Ovary (tissue), 9 donors: ENCODE data around the gene TIRAP. TPM values are rescaled to one million over a fixed set of nuclear protein-coding genes. Genes with fewer than 3 reads are reported as not detected.

Source experiments
- DNase-seq, 5 donors: peaks; one replicate each; pipeline ENCODE4 v3.0.0-alpha.2; 2019 to 2020
- H3K27ac ChIP-seq, 2 donors: fragments of 200-600 bp; one replicate each; pipeline versions ENCODE4 v1.5.1 to v1.8.0; 2019 to 2022
- H3K27me3 ChIP-seq: fragments of 200-600 bp; one replicate; pipeline ENCODE4 v1.8.0; 2022
- H3K36me3 ChIP-seq: fragments of 200-600 bp; sonication (generic); one replicate; pipeline ENCODE4 v1.5.1; 2019
- H3K4me1 ChIP-seq: one replicate; pipeline ENCODE4 v1.8.1; 2013; ENCODE audit warnings: mild to moderate bottlenecking, moderate library complexity; ENCODE audit not compliant: insufficient read depth
- H3K4me3 ChIP-seq: fragments of 200-600 bp; sonication (generic); one replicate; pipeline ENCODE4 v1.5.1; 2017
- H3K9me3 ChIP-seq, 2 donors: fragments of 200-600 bp in 1 of 2; sonication (generic) in 1 of 2; one replicate each; pipeline versions ENCODE4 v1.5.1 to v1.8.1; 2013 to 2019; ENCODE audit warnings: mild to moderate bottlenecking in 1 of 2, moderate library complexity in 1 of 2
- EP300 ChIP-seq: sonication (generic); formaldehyde crosslinking; IDR thresholded peaks from one replicate; pipeline ENCODE4 v1.6.1; 2017; ENCODE audit warnings: antibody characterized with exemption
- POLR2A ChIP-seq: fragments of 450-650 bp; IDR thresholded peaks from one replicate; pipeline ENCODE4 v1.6.1; 2017; ENCODE audit warnings: antibody characterized with exemption, mild to moderate bottlenecking, moderate library complexity
- WGBS, 3 donors: extraction: QIAGEN DNeasy Blood & Tissue Kit in 1 of 3; methylation state at CpG; one replicate each; pipeline versions ENCODE4 v1.1.5 to v1.1.7; 2013 to 2017; 5-methylcytosine and 5-hydroxymethylcytosine counted together
- intact Hi-C, 4 donors: fragments of 100-400 bp; cut with DNase I; formaldehyde crosslinking; loops; one replicate each; pipeline versions ENCODE4 v1.11.0 to v1.15.1; 2022 to 2023
- polyA plus RNA-seq, 2 donors: library from polyadenylated mRNA; stranded (reverse); fragments of 200-250 nt in 1 of 2; fragments of 350-450 nt in 1 of 2; fragmentation: Illumina TruSeq in 1 of 2; extraction: RNeasy Lipid Tissue Mini Kit (QIAGEN cat#74804) in 1 of 2; gene quantifications; one replicate each; pipeline ENCODE4 v1.2.3, GENCODE V29; 2013 to 2014
- total RNA-seq, 7 donors: library from RNA; depleted of rRNA in 2 of 7; stranded (reverse); fragments of >200 nt in 2 of 7; fragmentation: NEBNext Ultra II Directional in 3 of 7; extraction: Animal tissue kit (Norgen Biotek cat#: 25700) in 3 of 7; gene quantifications; one replicate each; pipeline versions ENCODE4 v1.1.0 to v1.2.4, GENCODE V29; 2016 to 2023
- TF ChIP-seq, protein P1 (sequence below), 3 donors: fragments of 450-650 bp in 2 of 3; fragments of 200-600 bp in 1 of 3; IDR thresholded peaks; one replicate each; pipeline versions ENCODE4 v1.5.1 to v1.8.0; 2016 to 2022; ENCODE audit warnings: antibody characterized with exemption in 3 of 3, mild to moderate bottlenecking in 1 of 3
- donor health status: DM: no; HTN: no; CAD: no; lungs with moderate emphysema.
- donor health status: DM: no; HTN: no; CAD: no.
- donor health status: Bipolar disorder and iron deficiency.
- donor health status: DM: yes; HTN: yes; CAD: no.
- donor health status: DM: no; HTN: no; CAD: no.
- donor health status: DM: yes; HTN: yes; CAD: no.

TIRAP gene
- total and polyA plus RNA-seq, 9 donors, result 7.6 to 16.0 (median 14.5) TPM

DNA sequence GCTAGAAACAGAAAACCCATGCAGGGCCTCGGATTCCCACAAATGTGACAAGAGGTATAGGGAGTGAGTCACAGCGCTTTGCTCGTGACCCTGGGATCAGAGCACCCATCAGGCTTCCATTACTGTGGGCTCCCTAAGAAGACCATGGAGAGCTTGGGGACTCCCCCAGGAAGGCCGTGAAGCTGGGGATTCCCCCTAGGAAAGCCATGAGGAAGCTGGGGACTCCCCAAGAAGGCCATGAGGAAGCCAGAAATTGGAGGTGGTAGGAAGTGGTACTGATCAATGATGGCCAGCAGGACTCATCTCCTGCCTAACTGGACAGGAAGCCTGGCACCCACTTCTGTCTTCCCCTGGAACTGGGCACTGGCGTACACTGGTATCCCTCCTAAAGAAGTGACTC lies 10.8 kb downstream of the TIRAP start:
- H3K9me3 ChIP-seq, result no peaks in the 10 kb centered on the region
- intact Hi-C loops, result no loop called here
- no peaks in the 10 kb centered on the region for H3K4me1 ChIP-seq
- WGBS, 3 donors, result 77 to 93% (median 85%) methylated on average over 5 of the region's 5 CpGs
- no peaks in the 10 kb centered on the region for H3K27me3 ChIP-seq
- H3K4me3 ChIP-seq, result no peak overlapping the region
- DNase-seq, result no peak
- TF ChIP-seq, protein P1, sequence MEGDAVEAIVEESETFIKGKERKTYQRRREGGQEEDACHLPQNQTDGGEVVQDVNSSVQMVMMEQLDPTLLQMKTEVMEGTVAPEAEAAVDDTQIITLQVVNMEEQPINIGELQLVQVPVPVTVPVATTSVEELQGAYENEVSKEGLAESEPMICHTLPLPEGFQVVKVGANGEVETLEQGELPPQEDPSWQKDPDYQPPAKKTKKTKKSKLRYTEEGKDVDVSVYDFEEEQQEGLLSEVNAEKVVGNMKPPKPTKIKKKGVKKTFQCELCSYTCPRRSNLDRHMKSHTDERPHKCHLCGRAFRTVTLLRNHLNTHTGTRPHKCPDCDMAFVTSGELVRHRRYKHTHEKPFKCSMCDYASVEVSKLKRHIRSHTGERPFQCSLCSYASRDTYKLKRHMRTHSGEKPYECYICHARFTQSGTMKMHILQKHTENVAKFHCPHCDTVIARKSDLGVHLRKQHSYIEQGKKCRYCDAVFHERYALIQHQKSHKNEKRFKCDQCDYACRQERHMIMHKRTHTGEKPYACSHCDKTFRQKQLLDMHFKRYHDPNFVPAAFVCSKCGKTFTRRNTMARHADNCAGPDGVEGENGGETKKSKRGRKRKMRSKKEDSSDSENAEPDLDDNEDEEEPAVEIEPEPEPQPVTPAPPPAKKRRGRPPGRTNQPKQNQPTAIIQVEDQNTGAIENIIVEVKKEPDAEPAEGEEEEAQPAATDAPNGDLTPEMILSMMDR (IDR thresholded peaks at IDR 0.05), result no peak
- TF ChIP-seq POLR2A (no peak), EP300 (no peak)
- H3K36me3 ChIP-seq, result no peaks in the 10 kb centered on the region
- H3K27ac ChIP-seq, result peak overlapping the region in 1 of 2 donors; percentile 20

DNA sequence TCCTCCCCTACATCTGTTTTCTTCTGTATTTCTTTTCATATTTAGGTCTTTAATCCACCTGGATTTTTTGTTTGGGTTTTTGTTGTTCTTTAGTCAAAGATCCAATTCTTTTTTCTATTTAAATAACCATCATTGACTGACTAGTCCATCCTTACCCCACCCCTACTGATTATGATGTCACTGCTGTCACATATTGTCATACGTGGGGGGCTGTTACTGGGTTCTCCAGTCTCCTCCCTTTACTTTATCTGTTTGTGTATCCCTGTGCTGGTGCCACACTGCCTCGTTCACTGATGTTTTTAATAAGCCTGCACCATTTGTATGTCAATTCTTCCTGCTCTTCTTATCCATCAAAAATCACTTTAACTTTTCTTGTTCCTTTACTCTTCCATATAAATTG lies 14.1 kb downstream of the TIRAP start:
- Histone ChIP-seq H3K27ac (no peak overlapping the region), H3K36me3 (no peaks in the 10 kb centered on the region), H3K9me3 (no peaks in the 10 kb centered on the region), H3K4me1 (no peaks in the 10 kb centered on the region), H3K27me3 (no peaks in the 10 kb centered on the region), H3K4me3 (no peak overlapping the region)
- TF ChIP-seq, protein P1 (IDR thresholded peaks at IDR 0.05), result no peak
- no peak for TF ChIP-seq POLR2A
- TF ChIP-seq EP300, result no peak
- 53 to 79% (median 72%) methylated on average over 2 of the region's 2 CpGs for WGBS, 3 donors
- intact Hi-C loops, result no loop called here
- DNase-seq, result no peak

DNA sequence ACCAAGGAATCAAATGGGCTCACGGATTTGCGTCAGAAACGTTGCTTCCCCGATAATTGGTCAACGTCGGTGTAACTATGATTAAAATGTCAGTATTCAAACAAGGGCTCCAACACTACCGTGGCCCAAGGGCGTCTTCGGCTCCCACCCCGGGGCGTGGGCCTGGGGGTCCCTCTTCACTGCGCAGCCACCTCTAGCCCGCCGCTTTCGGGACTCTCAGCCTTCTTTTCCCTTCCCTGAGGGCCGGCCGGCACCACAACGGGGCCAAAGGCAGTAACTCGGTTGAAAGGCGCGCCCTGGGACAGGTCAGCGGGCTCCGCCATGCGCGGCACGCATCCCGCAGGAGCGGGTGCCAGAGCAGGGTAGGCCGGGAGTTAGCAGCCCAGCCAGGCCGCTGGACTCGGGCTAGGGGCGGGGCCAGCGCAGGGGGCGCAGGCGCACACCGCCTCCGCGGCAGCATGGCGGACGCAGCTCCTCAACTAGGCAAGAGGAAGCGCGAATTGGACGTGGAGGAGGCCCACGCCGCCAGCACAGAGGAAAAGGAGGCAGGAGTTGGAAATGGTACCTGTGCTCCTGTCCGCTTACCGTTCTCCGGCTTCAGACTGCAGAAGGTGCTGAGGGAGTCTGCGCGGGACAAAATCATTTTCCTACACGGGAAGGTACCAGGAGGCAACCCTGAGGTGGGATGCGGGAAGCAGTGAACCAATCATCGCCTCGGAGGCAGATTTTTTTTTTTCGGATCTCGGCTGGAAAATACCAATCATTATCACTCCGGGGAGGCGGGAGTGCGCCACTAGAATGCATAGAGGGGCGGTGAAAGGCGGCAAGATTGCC lies 20.9 kb downstream of the TIRAP start, which contains the start of gene DCPS:
TSS of gene DCPS (plus strand) at position 438 of the 834 bp plus-strand sequence. CDS start at position 459, 21 bp downstream.
- DNase-seq, result peak; percentile 89 to 95 (median 91)
- Histone ChIP-seq H3K9me3 (no peaks in the 10 kb centered on the region), H3K36me3 (no peaks in the 10 kb centered on the region), H3K27ac (peak within 1 kb of the TSS; percentile 66 to 79), H3K4me1 (peaks cover 6% of the 10 kb centered on the region), H3K4me3 (peak within 1 kb of the TSS; percentile 48), H3K27me3 (no peaks in the 10 kb centered on the region)
- TF ChIP-seq, protein P1 (IDR thresholded peaks at IDR 0.05), result no peak
- TF ChIP-seq POLR2A, result peak; percentile 40
- WGBS, 3 donors, result 0 to 1% (median 1%) methylated on average over 56 to 61 of the region's 61 CpGs
- intact Hi-C loops, result loop anchor here in 3 of 4 donors (2.0 to 10.0 kb wide), 3 partner anchors 49 to 691 kb away; partner anchors contain the start of gene ST3GAL4 (in 1 of the 3)

DNA sequence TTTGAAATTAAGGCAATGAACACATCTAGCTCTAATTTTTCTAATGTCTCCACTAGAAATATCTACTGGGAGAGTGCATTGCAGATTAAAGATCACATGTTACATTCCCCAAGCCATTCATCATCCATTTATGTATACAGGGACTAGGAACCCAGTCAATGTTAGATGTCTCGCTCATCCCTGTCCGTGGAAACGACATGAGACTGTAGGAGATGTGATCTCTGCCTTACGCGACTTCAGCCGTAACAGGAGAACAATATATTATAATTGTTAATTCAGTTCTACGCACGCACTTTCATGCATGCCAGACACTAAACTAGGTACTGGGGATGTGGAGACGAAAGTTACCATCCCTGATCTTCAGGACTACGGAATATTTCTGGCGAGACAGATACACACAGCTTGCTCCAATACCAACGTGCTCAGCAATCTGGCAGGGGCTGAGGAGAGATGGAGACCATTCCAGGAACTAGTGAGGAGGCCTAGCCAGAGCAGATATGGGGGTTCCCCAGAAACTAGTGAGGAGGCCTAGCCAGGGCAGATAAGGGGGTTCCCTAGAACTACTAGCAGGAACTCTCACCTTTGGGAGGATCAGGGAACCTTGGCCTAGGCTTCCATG lies 21.7 kb downstream of the TIRAP start:
- WGBS, 3 donors, result 11 to 18% (median 17%) methylated on average over 12 of the region's 12 CpGs

More for the DNA sequence above, 21.7 kb downstream of the TIRAP start:
- Histone ChIP-seq H3K27ac (peak overlapping the region in 1 of 2 donors; percentile 79), H3K36me3 (no peaks in the 10 kb centered on the region), H3K4me1 (peaks cover 6% of the 10 kb centered on the region), H3K4me3 (peak overlapping the region; percentile 48), H3K9me3 (no peaks in the 10 kb centered on the region), H3K27me3 (no peaks in the 10 kb centered on the region)
- intact Hi-C loops, result loop anchor here in 3 of 4 donors (2.0 to 10.0 kb wide), 4 partner anchors 48 to 690 kb away; partner anchors contain the start of gene ST3GAL4 (in 1 of the 3)
- DNase-seq, result peak in 1 of 5 donors; percentile 19
- TF ChIP-seq EP300 (no peak), POLR2A (no peak)
- TF ChIP-seq, protein P1 (IDR thresholded peaks at IDR 0.05), result no peak
